Hepatocyte (in vitro differentiated cells): ENCODE results near the gene ENDOD1.

Source experiments
- CTCF ChIP-seq: fragments of 200-600 bp; sonication (generic); IDR thresholded peaks from 2 replicates; pipeline ENCODE4 v1.5.1; 2016; ENCODE audit warnings: antibody characterized with exemption, mild to moderate bottlenecking; ENCODE audit not compliant: poor library complexity
- EZH2 ChIP-seq: fragments of 200-600 bp; sonication (generic); IDR thresholded peaks from 2 replicates; pipeline ENCODE4 v1.6.1; 2016; ENCODE audit warnings: antibody characterized with exemption, mild to moderate bottlenecking, borderline replicate concordance

DNA sequence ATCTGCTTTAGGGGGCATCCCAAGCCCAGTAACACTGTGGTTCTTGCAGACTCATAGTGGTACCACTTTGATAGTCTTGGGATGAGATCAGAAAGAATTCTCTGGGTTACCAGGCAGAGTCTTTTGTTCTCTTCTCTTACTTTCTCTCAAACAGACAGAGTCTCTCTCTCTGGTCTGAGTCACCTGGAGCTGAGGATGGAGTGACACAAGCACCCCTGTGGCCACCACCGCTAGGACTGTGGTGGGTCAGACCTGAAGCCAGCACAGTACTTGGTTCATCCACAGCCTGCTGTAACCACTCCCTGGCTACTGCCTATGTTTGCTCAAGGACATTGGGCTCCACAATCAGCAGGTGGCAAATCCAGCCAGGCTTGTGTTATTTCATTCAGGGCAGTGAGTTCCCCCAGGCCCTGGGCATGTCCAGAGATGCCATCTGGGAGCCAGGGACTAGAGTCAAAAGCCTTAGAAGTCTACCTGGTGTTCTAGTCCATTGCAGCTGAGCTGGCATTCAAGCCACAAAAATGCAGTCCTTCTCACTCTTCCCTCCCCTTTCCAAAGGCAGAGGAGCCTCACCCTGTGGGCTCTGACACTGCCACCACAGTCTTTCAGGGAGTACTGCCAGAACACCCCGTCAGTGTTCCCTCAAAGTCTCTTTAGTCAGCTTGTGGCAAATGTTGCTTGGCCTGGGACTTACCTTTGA lies 29.9 kb downstream of the ENDOD1 start:
- TF ChIP-seq CTCF: no peak
- TF ChIP-seq EZH2: no peak
